Panc1 (cell line): ENCODE data around the gene CMIP.

Experiments
- POLR2AphosphoS5 ChIP-seq: IDR thresholded peaks from 2 replicates; pipeline ENCODE4 v1.6.1; 2012; ENCODE audit warnings: mild to moderate bottlenecking, low read depth, low read length, moderate library complexity
- TF ChIP-seq, protein P1 (sequence below): fragments of 450-650 bp; IDR thresholded peaks from 2 replicates; pipeline ENCODE4 v1.5.1; 2017; ENCODE audit warnings: mild to moderate bottlenecking
- TF ChIP-seq, protein P2 (sequence below), 2 experiments: IDR thresholded peaks; 2 replicates each; pipeline ENCODE4 v1.6.1; 2011 to 2012; ENCODE audit warnings: low read depth in 2 of 2, control low read depth in 1 of 2, low read length in 1 of 2, mild to moderate bottlenecking in 1 of 2, moderate library complexity in 1 of 2; ENCODE audit not compliant: insufficient read depth in 1 of 2

DNA sequence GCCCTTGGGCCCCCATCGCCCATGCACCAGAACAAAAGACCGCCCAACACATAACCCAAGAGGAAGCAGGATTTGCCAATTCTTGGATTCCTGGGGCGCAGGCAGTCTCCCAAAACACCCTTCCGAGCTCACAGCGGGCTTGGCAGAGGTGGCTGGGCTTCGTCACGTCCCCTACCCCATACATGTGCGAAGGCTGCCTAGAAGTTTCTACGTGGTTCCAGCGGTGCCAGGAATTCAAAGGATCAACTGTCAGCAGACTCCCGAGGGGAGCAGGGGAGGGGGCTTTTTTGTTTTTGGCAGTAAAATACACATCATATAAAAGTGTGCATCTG is 253.7 kb downstream of the CMIP start:
- TF ChIP-seq, protein P1, sequence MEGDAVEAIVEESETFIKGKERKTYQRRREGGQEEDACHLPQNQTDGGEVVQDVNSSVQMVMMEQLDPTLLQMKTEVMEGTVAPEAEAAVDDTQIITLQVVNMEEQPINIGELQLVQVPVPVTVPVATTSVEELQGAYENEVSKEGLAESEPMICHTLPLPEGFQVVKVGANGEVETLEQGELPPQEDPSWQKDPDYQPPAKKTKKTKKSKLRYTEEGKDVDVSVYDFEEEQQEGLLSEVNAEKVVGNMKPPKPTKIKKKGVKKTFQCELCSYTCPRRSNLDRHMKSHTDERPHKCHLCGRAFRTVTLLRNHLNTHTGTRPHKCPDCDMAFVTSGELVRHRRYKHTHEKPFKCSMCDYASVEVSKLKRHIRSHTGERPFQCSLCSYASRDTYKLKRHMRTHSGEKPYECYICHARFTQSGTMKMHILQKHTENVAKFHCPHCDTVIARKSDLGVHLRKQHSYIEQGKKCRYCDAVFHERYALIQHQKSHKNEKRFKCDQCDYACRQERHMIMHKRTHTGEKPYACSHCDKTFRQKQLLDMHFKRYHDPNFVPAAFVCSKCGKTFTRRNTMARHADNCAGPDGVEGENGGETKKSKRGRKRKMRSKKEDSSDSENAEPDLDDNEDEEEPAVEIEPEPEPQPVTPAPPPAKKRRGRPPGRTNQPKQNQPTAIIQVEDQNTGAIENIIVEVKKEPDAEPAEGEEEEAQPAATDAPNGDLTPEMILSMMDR, result no peak
- TF ChIP-seq POLR2AphosphoS5, result no peak
- TF ChIP-seq, protein P2, sequence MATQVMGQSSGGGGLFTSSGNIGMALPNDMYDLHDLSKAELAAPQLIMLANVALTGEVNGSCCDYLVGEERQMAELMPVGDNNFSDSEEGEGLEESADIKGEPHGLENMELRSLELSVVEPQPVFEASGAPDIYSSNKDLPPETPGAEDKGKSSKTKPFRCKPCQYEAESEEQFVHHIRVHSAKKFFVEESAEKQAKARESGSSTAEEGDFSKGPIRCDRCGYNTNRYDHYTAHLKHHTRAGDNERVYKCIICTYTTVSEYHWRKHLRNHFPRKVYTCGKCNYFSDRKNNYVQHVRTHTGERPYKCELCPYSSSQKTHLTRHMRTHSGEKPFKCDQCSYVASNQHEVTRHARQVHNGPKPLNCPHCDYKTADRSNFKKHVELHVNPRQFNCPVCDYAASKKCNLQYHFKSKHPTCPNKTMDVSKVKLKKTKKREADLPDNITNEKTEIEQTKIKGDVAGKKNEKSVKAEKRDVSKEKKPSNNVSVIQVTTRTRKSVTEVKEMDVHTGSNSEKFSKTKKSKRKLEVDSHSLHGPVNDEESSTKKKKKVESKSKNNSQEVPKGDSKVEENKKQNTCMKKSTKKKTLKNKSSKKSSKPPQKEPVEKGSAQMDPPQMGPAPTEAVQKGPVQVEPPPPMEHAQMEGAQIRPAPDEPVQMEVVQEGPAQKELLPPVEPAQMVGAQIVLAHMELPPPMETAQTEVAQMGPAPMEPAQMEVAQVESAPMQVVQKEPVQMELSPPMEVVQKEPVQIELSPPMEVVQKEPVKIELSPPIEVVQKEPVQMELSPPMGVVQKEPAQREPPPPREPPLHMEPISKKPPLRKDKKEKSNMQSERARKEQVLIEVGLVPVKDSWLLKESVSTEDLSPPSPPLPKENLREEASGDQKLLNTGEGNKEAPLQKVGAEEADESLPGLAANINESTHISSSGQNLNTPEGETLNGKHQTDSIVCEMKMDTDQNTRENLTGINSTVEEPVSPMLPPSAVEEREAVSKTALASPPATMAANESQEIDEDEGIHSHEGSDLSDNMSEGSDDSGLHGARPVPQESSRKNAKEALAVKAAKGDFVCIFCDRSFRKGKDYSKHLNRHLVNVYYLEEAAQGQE (IDR thresholded peaks at IDR 0.05; ENCODE audit: insufficient read depth in 1 of 2, low read depth in 2 of 2, low read length in 1 of 2), result no peak
